HCT116 (cell line): Measurements from ENCODE around the gene KCND3. TPM values are rescaled to one million over a fixed set of nuclear protein-coding genes. Genes with fewer than 3 reads are reported as not detected.

Experiments used
- ATAC-seq: fragments of 200-7000 bp; cut with Tn5 transposase; 2 replicates; pipeline ENCODE4 v1.9.1; 2020; ENCODE audit warnings: mild to moderate bottlenecking, moderate library complexity
- BruUV-seq: library from RNA; stranded (reverse); fragments of 400-500 nt; replicated peaks from 2 replicates; lab custom pipeline; 2021; lab: Mats Ljungman, UMichigan
- CTCF ChIA-PET: fragments of 300-600 bp; sonication (Branson Sonifier 250); formaldehyde crosslinking; loops from one replicate; lab custom pipeline; 2021; ENCODE audit warnings: antibody characterized with exemption; lab: Charles Lee
- POLR2A ChIA-PET: fragments of 300-600, 350-600 bp; sonication (Branson Sonifier 250); formaldehyde crosslinking; loops from one replicate; lab custom pipeline; 2021; ENCODE audit warnings: antibody characterized with exemption; lab: Charles Lee
- RAD21 ChIA-PET, 2 experiments: fragments of 300-600 bp; sonication (Branson Sonifier 250); formaldehyde crosslinking; loops; one replicate each; lab custom pipeline; 2023; ENCODE audit warnings: low total read pairs in 2 of 2; ENCODE audit not compliant: uncharacterized antibody in 2 of 2, unreplicated experiment in 2 of 2, low non-redundant PET in 1 of 2; lab: Charles Lee
- DNase-seq: peaks from one replicate; pipeline ENCODE4 v3.0.0-alpha.2; 2010; ENCODE audit warnings: low read depth, low spot score
- H2AFZ ChIP-seq: fragments of 200-600 bp; shearing (Covaris generic), sonication (generic); 2 replicates; pipeline ENCODE4 v1.6.1; 2017; ENCODE audit warnings: low read depth, mixed run types, mixed read lengths, antibody characterized with exemption, low read length; ENCODE audit not compliant: poor library complexity, severe bottlenecking
- H3K27ac ChIP-seq: 2 replicates; pipeline ENCODE4 v1.5.1; 2012; ENCODE audit warnings: low read depth, low read length
- H3K27me3 ChIP-seq: fragments of 200-600 bp; sonication (generic); 2 replicates; pipeline ENCODE4 v1.6.1; 2016; ENCODE audit warnings: mixed run types, low read length, mixed read lengths; ENCODE audit not compliant: insufficient read depth
- H3K36me3 ChIP-seq, 2 experiments: fragments of 200-500 bp in 1 of 2; fragments of 200-600 bp in 1 of 2; sonication (Bioruptor generic) in 1 of 2; sonication (generic) in 1 of 2; 2 replicates each; pipeline versions ENCODE4 v1.5.1 to v1.6.1; 2014 to 2016; ENCODE audit warnings: low read length in 2 of 2, inconsistent platforms in 1 of 2, mixed read lengths in 1 of 2, mixed run types in 1 of 2; ENCODE audit not compliant: insufficient read depth in 2 of 2, control insufficient read depth in 1 of 2
- H3K4me1 ChIP-seq, 2 experiments: fragments of 200-600 bp in 1 of 2; sonication (generic) in 1 of 2; 2 replicates each; pipeline versions ENCODE4 v1.5.1 to v1.6.1; 2012 to 2017; ENCODE audit warnings: low read length in 2 of 2, inconsistent platforms in 1 of 2, mild to moderate bottlenecking in 1 of 2, mixed read lengths in 1 of 2, mixed run types in 1 of 2, moderate library complexity in 1 of 2; ENCODE audit not compliant: insufficient read depth in 2 of 2, control insufficient read depth in 1 of 2
- H3K4me2 ChIP-seq: fragments of 200-600 bp; sonication (generic); 2 replicates; pipeline ENCODE4 v1.6.1; 2017; ENCODE audit warnings: mixed run types, low read length, mixed read lengths
- H3K4me3 ChIP-seq, 2 experiments: fragments of 200-600 bp in 1 of 2; sonication (generic) in 1 of 2; replicated peaks in 1 of 2; 2 replicates each; pipeline ENCODE4 v1.5.1; 2011 to 2016; ENCODE audit warnings: low read length in 2 of 2, control low read depth in 1 of 2, low read depth in 1 of 2, mild to moderate bottlenecking in 1 of 2, mixed read lengths in 1 of 2, mixed run types in 1 of 2
- H3K79me2 ChIP-seq: fragments of 200-600 bp; sonication (generic); 2 replicates; pipeline ENCODE4 v1.6.1; 2017; ENCODE audit warnings: mild to moderate bottlenecking, mixed run types, low read length, moderate library complexity, mixed read lengths; ENCODE audit not compliant: insufficient read depth
- H3K9ac ChIP-seq: fragments of 200-600 bp; sonication (generic); 2 replicates; pipeline ENCODE4 v1.6.1; 2016; ENCODE audit warnings: low read length, mixed read lengths
- H3K9me2 ChIP-seq: fragments of 200-600 bp; sonication (generic), shearing (Covaris generic); 2 replicates; pipeline ENCODE4 v1.6.1; 2017; ENCODE audit warnings: mixed run types, mild to moderate bottlenecking, moderate library complexity; ENCODE audit not compliant: insufficient read depth
- H3K9me3 ChIP-seq, 2 experiments: fragments of 200-500 bp in 1 of 2; fragments of 200-600 bp in 1 of 2; sonication (Bioruptor generic) in 1 of 2; sonication (generic) in 1 of 2; 2 replicates each; pipeline ENCODE4 v1.6.1; 2014 to 2017; ENCODE audit warnings: low read length in 2 of 2, mixed read lengths in 2 of 2, inconsistent platforms in 1 of 2, low read depth in 1 of 2, mild to moderate bottlenecking in 1 of 2, mixed run types in 1 of 2, moderate library complexity in 1 of 2; ENCODE audit not compliant: control insufficient read depth in 1 of 2, insufficient read depth in 1 of 2
- H4K20me1 ChIP-seq: fragments of 200-600 bp; sonication (generic), shearing (Covaris generic); 2 replicates; pipeline ENCODE4 v1.6.1; 2017; ENCODE audit warnings: mixed run types, mild to moderate bottlenecking, moderate library complexity; ENCODE audit not compliant: insufficient read depth
- CEBPB ChIP-seq: IDR thresholded peaks from 2 replicates; pipeline ENCODE4 v1.6.1; 2012; ENCODE audit warnings: low read depth
- EGR1 ChIP-seq: IDR thresholded peaks from 2 replicates; pipeline ENCODE4 v1.6.1; 2012; ENCODE audit warnings: low read depth
- EZH2 ChIP-seq: fragments of 200-600 bp; sonication (generic); IDR thresholded peaks from 2 replicates; pipeline ENCODE4 v1.6.1; 2017; ENCODE audit warnings: antibody characterized with exemption, mixed run types
- MAX ChIP-seq: IDR thresholded peaks from 2 replicates; pipeline ENCODE4 v1.6.1; 2012
- POLR2A ChIP-seq: IDR thresholded peaks from 2 replicates; pipeline ENCODE4 v1.7.0; 2011; ENCODE audit warnings: borderline replicate concordance; ENCODE audit not compliant: insufficient read depth, insufficient read length; ENCODE audit errors: extremely low read depth
- POLR2AphosphoS5 ChIP-seq: IDR thresholded peaks from 2 replicates; pipeline ENCODE4 v1.6.1; 2011; ENCODE audit warnings: mild to moderate bottlenecking, low read depth, low read length, moderate library complexity
- REST ChIP-seq: IDR thresholded peaks from 2 replicates; pipeline ENCODE4 v1.6.1; 2012; ENCODE audit warnings: low read depth
- SP1 ChIP-seq: IDR thresholded peaks from 2 replicates; pipeline ENCODE4 v1.6.1; 2012; ENCODE audit warnings: low read depth
- SRF ChIP-seq: IDR thresholded peaks from 2 replicates; pipeline ENCODE4 v1.6.1; 2012; ENCODE audit warnings: low read depth
- TCF7L2 ChIP-seq: IDR thresholded peaks from 2 replicates; pipeline ENCODE4 v1.7.0; 2011; ENCODE audit warnings: borderline replicate concordance, inconsistent platforms; ENCODE audit not compliant: insufficient read depth, insufficient read length; ENCODE audit errors: extremely low read depth
- ZBTB33 ChIP-seq: IDR thresholded peaks from 2 replicates; pipeline ENCODE4 v1.6.1; 2011; ENCODE audit warnings: mild to moderate bottlenecking, low read length, moderate library complexity; ENCODE audit not compliant: insufficient replicate concordance; ENCODE audit errors: extremely low read depth
- ZFX ChIP-seq: fragments of 450-650 bp; IDR thresholded peaks from 2 replicates; pipeline ENCODE4 v1.6.1; 2017
- ZNF274 ChIP-seq: fragments of 200-500 bp; sonication (Bioruptor generic); IDR thresholded peaks from 2 replicates; pipeline ENCODE4 v1.6.1; 2014; ENCODE audit warnings: mild to moderate bottlenecking, low read depth, low read length, inconsistent platforms
- intact Hi-C: fragments of 100-400 bp; cut with micrococcal nuclease; formaldehyde crosslinking; loops from 2 replicates; pipeline ENCODE4 v1.10.0; 2022
- total RNA-seq: library from RNA; stranded (reverse); gene quantifications from one replicate; pipeline ENCODE4 v1.2.1, GENCODE V29; 2021; ENCODE audit not compliant: unreplicated experiment

KCND3 gene
- total RNA-seq, 1 experiment from 2014 or later: 0.44 TPM

- POLR2A ChIA-PET: no interaction called here
- H3K27me3 ChIP-seq: no peaks in the 10 kb centered on the region
- no peak overlapping the region for H3K4me2 ChIP-seq
- H3K9ac ChIP-seq: no peak overlapping the region
- CTCF ChIA-PET: no interaction called here
- H3K27ac ChIP-seq: no peak overlapping the region
- peaks cover 9 to 10% of the 10 kb centered on the region in 2 experiments; a peak in 3 of 4 replicates for H3K4me1 ChIP-seq
- H3K36me3 ChIP-seq: no peaks in the 10 kb centered on the region
- intact Hi-C loops: no loop called here
- no peaks in the 10 kb centered on the region for H3K9me3 ChIP-seq
- TF ChIP-seq ZBTB33: no peak
- no peak for TF ChIP-seq ZFX
- no peak for TF ChIP-seq SP1
- TF ChIP-seq POLR2A: no peak
- no peak for TF ChIP-seq EGR1
- no peak for TF ChIP-seq REST
- no peak for TF ChIP-seq MAX
- TF ChIP-seq CEBPB: no peak
- no peak for TF ChIP-seq POLR2AphosphoS5
- TF ChIP-seq SRF: no peak
- TF ChIP-seq EZH2: no peak
- no peak for TF ChIP-seq ZNF274
- TF ChIP-seq TCF7L2: no peak
- no peaks in the 10 kb centered on the region for H3K79me2 ChIP-seq
- DNase-seq (no peak), ATAC-seq (no peak)
- H3K4me3 ChIP-seq: no peak overlapping the region
- RAD21 ChIA-PET: no interaction called here
- no peak overlapping the region for H2AFZ ChIP-seq
- H4K20me1 ChIP-seq: no peaks in the 10 kb centered on the region
- no peaks in the 10 kb centered on the region for H3K9me2 ChIP-seq
- BruUV-seq: no TSS peak
Observed at GRCh38 chr1:111733183-111733991, 256.1 kb downstream of the KCND3 start.
